Measurements from ENCODE around the gene AKT1.
A peak's percentile ranks its signal among the peaks of the same experiment; 100 is the strongest.

AKT1 gene

DNA sequence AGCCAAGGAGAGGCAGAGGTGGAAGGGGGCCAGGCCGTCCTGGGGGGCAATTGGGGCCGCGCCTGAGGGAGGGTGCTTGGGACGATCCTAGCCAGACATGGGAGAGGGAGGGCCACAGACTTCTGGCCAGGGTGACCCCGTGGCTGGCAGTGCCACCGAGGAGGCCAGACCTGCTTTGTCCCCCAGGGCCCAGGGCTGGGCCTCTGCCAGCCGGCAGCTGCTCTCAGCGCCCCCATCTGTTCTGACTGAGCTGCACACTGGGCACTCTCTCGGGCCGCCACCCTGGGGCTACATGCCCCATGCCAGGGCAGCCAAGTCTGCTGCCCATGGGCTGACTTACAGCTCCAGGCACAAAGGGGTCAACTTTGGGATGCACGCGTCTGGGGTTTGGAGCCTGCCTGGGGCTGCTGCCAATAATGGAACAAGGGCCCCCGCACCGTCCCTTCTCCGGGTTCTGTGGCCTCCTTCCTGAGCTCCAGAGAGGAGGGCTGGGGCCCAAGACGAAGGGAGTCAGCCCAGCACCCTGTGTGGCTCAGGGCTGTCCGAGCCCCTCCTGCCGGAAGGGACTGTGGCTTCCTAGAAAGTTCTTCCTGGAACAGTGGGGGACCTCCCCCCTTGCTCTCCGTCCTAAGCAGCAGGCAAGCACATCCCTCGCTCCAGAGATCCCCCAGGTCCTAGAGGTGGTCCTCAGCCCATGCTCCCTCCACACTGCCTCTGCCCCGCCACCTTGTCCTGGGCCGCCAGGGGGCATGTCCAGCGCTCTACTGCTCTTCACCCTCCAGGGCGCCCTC lies 70.4 kb downstream of the AKT1 start:
- peak overlapping the region; percentile 51 for H3K4me3 ChIP-seq (ENCODE audit: low read length)
- TF ChIP-seq, protein P1, sequence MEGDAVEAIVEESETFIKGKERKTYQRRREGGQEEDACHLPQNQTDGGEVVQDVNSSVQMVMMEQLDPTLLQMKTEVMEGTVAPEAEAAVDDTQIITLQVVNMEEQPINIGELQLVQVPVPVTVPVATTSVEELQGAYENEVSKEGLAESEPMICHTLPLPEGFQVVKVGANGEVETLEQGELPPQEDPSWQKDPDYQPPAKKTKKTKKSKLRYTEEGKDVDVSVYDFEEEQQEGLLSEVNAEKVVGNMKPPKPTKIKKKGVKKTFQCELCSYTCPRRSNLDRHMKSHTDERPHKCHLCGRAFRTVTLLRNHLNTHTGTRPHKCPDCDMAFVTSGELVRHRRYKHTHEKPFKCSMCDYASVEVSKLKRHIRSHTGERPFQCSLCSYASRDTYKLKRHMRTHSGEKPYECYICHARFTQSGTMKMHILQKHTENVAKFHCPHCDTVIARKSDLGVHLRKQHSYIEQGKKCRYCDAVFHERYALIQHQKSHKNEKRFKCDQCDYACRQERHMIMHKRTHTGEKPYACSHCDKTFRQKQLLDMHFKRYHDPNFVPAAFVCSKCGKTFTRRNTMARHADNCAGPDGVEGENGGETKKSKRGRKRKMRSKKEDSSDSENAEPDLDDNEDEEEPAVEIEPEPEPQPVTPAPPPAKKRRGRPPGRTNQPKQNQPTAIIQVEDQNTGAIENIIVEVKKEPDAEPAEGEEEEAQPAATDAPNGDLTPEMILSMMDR (IDR thresholded peaks at IDR 0.05; ENCODE audit: insufficient read depth, low read depth, low read length, missing control alignments) = peak; percentile 20
- DNase-seq (ENCODE audit: low read depth) = no peak

DNA sequence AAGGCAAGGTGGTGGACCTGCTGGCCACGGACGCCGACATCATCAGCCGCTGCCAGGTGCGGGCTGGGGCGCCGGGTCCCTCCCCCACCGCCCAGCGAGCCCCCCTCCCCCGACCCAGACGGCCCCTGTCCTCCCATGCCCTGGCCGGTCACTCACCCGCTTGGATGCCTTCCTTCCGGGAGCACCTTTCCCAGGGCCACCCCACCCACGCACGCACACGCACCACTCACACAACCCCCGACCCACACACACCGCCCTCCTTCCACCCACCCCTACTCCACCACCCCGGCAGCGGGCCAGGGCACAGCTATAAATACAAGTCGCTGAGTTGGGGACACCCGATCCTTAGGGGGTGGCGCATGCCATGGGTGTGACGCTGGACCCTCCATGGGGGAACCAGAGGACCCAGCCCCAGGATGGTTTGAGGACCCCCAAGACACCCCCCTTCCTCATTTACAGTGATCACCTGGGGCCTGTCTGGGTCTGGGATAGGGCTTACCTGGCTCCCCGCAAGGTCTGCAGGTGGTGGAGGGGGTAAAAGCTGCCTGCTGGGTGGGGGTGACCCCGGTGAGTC lies 71.1 kb downstream of the AKT1 start:
- H3K4me3 ChIP-seq (ENCODE audit: low read length) = peak overlapping the region; percentile 51
- DNase-seq (ENCODE audit: low read depth) = no peak
- TF ChIP-seq, protein P1 (IDR thresholded peaks at IDR 0.05; ENCODE audit: insufficient read depth, low read depth, low read length, missing control alignments) = no peak

DNA sequence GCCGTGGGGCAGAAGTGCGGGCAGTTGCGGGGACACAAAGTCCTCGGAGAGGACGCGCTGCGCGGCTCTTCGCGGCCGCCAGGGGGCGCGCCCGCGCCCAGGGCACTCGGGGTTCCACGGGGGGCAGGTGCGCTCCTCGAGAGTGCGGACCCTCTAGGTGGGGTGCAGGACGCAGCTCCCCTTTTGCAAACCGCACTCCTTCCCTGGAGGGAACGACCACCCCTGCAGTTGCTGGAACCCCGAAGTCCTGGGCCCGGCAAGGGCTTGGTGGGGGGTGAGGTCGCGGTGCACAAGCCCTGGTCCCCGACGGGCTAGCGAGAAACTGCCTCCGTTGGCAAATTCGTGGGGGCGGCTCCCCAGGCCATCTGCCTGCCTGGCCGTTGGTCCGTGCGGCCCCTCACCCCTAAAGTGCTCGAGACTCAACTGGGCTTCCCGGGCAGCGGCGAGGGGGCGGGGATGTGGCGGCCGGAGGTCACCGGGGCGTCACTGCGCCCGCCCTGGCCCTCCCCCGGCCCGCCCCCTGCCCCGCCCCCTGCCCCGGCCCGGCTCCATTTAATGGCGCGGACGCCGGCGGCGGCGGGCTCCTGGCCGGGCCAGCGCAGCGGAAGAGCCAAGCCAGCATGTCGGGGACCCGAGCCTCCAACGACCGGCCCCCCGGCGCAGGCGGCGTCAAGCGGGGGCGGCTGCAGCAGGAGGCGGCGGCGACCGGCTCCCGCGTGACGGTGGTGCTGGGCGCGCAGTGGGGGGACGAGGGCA lies 71.7 kb downstream of the AKT1 start, which contains the start of gene ADSS1:
TSS of gene ADSS1 (plus strand) at position 579 of the 756 bp plus-strand sequence. CDS start at position 621, 42 bp downstream.
- peak; percentile 49 for DNase-seq (ENCODE audit: low read depth)
- H3K4me3 ChIP-seq (ENCODE audit: low read length) = peak within 1 kb of the TSS; percentile 51
- TF ChIP-seq, protein P1 (IDR thresholded peaks at IDR 0.05; ENCODE audit: insufficient read depth, low read depth, low read length, missing control alignments) = peak; percentile 54

DNA sequence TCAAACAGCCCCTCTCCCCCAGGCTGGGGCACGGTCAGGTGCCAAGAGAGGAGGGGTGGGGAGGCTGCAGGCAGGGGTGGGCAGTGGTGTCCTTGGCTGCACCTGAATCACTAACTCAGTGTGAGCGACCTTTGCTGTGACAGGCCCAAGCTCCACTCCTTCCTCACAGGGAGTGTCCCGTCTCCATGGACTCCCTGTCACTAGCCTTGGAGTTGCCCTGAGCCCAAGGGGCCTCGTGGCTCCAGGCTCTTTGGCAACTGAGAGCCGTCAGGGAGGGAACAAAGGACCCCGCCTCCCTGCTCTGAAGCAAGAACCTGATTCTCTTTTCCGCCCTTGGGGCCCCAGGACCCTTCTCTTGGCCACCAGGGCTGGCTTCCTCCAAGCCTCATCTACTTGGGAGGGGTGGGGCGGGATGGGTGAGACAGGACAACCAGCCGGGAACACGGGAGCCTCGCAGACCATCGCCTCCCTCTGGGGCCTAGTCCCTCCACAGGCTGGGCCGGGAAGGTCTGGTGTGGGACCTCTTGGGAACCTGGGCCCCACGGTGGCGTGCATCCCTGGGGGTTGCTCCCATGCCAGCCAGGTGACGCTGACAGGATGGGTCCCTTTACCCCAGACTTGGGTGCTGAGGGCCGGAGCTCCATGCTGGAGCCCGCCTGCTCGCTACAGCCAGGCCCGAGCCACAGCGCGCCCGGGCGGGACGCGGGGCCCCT lies 72.5 kb downstream of the AKT1 start:
- H3K4me3 ChIP-seq (ENCODE audit: low read length) = no peak overlapping the region
- DNase-seq (ENCODE audit: low read depth) = no peak
- TF ChIP-seq, protein P1 (IDR thresholded peaks at IDR 0.05; ENCODE audit: insufficient read depth, low read depth, low read length, missing control alignments) = no peak

DNA sequence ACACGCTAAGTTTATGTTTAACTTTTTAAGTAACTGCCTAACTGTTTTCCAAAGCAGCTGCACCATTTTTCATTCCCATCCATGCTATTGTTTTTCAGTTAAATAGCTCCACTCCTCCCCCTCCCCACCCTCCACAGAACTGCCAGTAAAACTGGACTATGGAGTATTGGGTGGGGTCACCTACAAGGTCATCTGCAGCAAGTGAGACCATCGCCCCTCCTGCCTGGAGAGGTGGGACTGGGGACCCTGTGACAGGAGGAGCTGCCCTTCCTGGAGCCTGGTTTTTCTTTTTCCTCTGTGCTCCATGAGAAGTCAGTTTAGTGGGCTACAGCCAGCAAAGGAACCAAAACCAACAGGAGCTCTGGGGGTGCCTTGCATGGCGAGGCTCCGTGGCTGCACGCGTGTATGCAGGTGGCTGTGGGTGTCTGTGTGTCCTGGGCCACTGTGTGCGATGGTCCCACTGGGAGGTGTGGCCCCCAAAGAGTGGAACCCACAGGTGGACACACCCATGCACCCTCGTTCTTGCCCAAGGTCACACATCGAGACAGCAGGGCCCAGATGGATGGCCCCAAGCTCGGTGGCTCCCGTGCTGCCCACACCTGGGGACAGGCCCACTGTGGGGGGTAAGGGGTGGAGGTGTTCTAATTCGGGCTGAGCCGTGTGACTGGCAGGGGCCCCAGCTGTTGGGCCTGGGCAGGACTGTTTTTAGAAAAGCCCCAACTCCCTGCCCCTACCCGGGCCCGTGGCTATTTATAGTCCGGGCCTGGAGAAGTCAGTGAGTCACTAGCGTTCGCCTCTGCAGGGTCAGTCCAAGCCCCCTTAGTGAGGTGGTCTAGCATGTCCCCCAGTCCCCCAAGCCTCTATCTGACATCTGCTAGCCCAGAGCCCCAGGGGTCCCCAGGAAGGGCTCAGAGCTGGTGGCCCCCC lies 73.8 kb downstream of the AKT1 start:
- no peak overlapping the region for H3K4me3 ChIP-seq (ENCODE audit: low read length)
- TF ChIP-seq, protein P1 (IDR thresholded peaks at IDR 0.05; ENCODE audit: insufficient read depth, low read depth, low read length, missing control alignments) = no peak
- DNase-seq (ENCODE audit: low read depth) = no peak
